Colonic mucosa (tissue), 4 donors: ENCODE results near the gene GALNT14. TPM values are rescaled to one million over a fixed set of nuclear protein-coding genes. Genes with fewer than 3 reads are reported as not detected.

Source experiments
- DNase-seq: peaks from one replicate; pipeline ENCODE4 v3.0.0-alpha.2; 2020
- H3K27ac ChIP-seq: fragments of 200-600 bp; one replicate; pipeline ENCODE4 v1.8.0; 2021
- H3K27me3 ChIP-seq: fragments of 200-600 bp; one replicate; pipeline ENCODE4 v1.8.0; 2021
- H3K36me3 ChIP-seq: fragments of 200-600 bp; one replicate; pipeline ENCODE4 v1.8.0; 2021
- H3K4me1 ChIP-seq: fragments of 200-600 bp; one replicate; pipeline ENCODE4 v1.8.0; 2021; ENCODE audit warnings: mild to moderate bottlenecking
- H3K4me3 ChIP-seq: fragments of 200-600 bp; one replicate; pipeline ENCODE4 v1.8.0; 2021
- H3K9ac ChIP-seq, 2 donors: one replicate each; pipeline ENCODE4 v1.7.0; 2013; ENCODE audit warnings: control low read depth in 2 of 2, low read depth in 2 of 2, low read length in 2 of 2
- H3K9me3 ChIP-seq: fragments of 200-600 bp; one replicate; pipeline ENCODE4 v1.8.0; 2021
- intact Hi-C: fragments of 100-400 bp; cut with DNase I; formaldehyde crosslinking; loops from one replicate; pipeline ENCODE4 v1.14.1; 2022
- total RNA-seq, 2 donors: library from RNA; stranded (reverse); fragmentation: NEBNext Ultra II Directional in 1 of 2; extraction: Animal tissue kit (Norgen Biotek cat#: 25700) in 1 of 2; gene quantifications; one replicate each; pipeline ENCODE4 v1.2.1, GENCODE V29; 2021
- TF ChIP-seq, protein P1 (sequence below): fragments of 200-600 bp; IDR thresholded peaks from one replicate; pipeline ENCODE4 v1.8.0; 2022; ENCODE audit warnings: antibody characterized with exemption, mild to moderate bottlenecking
- donor health status: healthy.
- donor health status: DM: no; HTN: no; CAD: no.
- donor health status: DM: no; HTN: no; CAD: no.

Gene GALNT14
- total RNA-seq, 2 donors from 2014 or later, result 0.15 to 0.45 TPM

DNA sequence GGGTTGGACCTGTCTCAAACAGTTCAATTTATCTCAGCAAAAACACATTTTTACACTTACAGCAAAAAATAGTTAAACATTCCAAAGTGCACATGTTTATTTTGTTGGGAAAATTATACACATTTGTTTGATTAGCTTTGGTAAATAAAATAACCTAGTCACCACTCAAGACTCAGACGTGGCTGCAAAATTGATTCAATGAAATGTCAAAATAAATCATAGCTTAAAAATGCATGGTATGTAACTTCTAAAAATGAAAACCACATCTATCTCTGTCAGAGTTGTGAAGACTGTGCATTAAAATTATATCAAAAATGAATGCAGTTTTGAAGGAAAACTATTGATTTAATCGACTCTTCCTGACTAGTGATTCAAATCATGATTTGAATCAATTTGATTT is 56.7 kb downstream of the GALNT14 start:
- Histone ChIP-seq H3K36me3 (no peaks in the 10 kb centered on the region), H3K9ac (no peak overlapping the region), H3K27ac (no peak overlapping the region), H3K4me1 (no peaks in the 10 kb centered on the region), H3K9me3 (no peaks in the 10 kb centered on the region), H3K4me3 (no peak overlapping the region), H3K27me3 (no peaks in the 10 kb centered on the region)
- DNase-seq, result no peak
- intact Hi-C loops, result no loop called here
- TF ChIP-seq, protein P1, sequence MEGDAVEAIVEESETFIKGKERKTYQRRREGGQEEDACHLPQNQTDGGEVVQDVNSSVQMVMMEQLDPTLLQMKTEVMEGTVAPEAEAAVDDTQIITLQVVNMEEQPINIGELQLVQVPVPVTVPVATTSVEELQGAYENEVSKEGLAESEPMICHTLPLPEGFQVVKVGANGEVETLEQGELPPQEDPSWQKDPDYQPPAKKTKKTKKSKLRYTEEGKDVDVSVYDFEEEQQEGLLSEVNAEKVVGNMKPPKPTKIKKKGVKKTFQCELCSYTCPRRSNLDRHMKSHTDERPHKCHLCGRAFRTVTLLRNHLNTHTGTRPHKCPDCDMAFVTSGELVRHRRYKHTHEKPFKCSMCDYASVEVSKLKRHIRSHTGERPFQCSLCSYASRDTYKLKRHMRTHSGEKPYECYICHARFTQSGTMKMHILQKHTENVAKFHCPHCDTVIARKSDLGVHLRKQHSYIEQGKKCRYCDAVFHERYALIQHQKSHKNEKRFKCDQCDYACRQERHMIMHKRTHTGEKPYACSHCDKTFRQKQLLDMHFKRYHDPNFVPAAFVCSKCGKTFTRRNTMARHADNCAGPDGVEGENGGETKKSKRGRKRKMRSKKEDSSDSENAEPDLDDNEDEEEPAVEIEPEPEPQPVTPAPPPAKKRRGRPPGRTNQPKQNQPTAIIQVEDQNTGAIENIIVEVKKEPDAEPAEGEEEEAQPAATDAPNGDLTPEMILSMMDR, result no peak

DNA sequence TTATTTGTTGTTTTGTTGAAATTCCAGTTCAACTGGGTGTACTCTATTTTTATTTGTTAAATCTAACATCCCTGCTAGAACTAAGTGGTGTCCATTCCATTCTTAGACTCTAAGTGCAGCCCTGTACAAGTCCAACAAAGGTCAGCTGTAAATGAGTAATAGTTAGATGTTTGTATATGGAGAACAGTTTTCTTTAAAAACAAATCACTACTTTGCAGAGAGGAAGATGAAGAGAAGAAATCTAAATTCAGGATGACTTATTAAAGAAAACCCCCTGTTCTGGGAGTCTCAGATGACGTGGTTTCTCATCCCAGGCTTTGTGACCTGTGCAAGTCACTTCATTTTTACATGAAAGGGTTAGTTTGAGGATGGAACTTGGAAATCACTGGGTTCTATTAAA is 57.9 kb downstream of the GALNT14 start:
- Histone ChIP-seq H3K27ac (no peak overlapping the region), H3K9me3 (no peaks in the 10 kb centered on the region), H3K36me3 (no peaks in the 10 kb centered on the region), H3K4me3 (no peak overlapping the region), H3K9ac (no peak overlapping the region), H3K4me1 (no peaks in the 10 kb centered on the region), H3K27me3 (no peaks in the 10 kb centered on the region)
- intact Hi-C loops, result no loop called here
- no peak for DNase-seq
- TF ChIP-seq, protein P1, result no peak

DNA sequence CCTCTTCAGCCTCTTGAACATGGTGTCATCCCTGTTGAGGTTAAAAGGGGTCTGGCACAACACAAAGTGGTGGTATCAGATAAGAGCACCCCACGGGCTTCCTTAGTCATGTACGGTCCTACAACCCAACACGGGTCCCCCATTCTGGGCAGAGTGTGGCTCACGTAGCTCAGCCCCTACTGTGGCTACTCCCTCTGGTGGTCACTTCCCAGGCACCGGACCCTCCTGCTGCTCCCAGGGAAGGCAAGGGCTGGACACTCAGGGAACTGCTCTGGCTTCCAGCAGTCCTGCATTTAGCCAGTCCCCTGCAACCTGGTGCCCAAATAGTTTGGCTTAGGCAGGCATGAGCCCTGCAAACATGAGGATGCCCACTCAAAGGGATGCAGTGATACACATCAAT is 58.6 kb downstream of the GALNT14 start:
- H3K27me3 ChIP-seq, result no peaks in the 10 kb centered on the region
- no peak overlapping the region for H3K9ac ChIP-seq
- no peak for DNase-seq
- no peaks in the 10 kb centered on the region for H3K4me1 ChIP-seq
- H3K9me3 ChIP-seq, result no peaks in the 10 kb centered on the region
- intact Hi-C loops, result no loop called here
- H3K4me3 ChIP-seq, result no peak overlapping the region
- TF ChIP-seq, protein P1, result no peak
- H3K27ac ChIP-seq, result no peak overlapping the region
- no peaks in the 10 kb centered on the region for H3K36me3 ChIP-seq

DNA sequence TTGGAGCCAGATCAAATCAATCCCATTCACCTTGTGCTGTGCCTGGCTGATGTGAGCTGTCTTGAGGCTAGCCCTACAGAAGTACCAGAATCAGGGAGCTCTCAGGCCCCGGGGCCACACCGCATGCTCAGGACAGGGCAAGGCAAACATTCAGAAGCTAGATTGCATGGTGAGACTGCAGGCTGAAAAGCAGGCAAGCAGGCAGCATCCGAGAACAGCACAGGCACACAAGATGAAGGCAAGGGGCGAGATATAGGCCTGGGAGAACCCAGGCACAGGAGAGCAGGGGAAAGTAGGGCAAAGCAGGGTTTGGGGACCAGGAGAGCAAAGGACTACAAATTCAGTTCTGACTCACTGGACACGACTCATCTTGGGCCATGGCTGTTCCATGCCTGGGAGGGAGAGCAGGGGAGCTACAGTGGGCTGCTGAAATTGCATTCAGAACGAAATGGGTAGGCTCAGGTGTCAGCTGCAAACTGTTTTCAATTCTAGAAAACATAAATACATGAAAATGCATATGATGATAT is 59.6 kb downstream of the GALNT14 start:
- no peak for DNase-seq
- Histone ChIP-seq H3K4me3 (no peak overlapping the region), H3K27ac (no peak overlapping the region), H3K36me3 (no peaks in the 10 kb centered on the region), H3K9ac (no peak overlapping the region), H3K27me3 (no peaks in the 10 kb centered on the region), H3K9me3 (no peaks in the 10 kb centered on the region), H3K4me1 (no peaks in the 10 kb centered on the region)
- intact Hi-C loops, result no loop called here
- TF ChIP-seq, protein P1, result no peak

DNA sequence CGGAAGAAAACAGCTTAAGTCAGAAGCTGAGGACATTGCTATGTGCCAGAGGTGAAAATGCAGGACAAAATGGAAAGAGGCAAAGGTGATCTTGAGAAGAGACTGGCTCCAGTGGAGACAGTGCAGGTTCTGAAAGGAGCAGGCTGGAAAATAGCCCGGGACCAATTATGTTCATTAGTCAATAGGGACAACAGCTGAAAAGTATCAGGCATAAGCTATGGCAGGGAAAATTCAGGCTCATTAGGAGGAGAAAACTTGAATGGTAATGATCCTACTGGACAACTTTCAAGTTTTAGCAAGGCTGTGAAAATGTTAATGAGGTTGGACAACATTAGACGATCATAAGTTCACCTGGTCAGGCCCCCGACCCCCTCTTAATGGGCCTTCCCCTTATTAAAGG is 60.2 kb downstream of the GALNT14 start:
- TF ChIP-seq, protein P1, result no peak
- no peak overlapping the region for H3K4me3 ChIP-seq
- H3K9ac ChIP-seq, result no peak overlapping the region
- DNase-seq, result no peak
- H3K27me3 ChIP-seq, result no peaks in the 10 kb centered on the region
- no peaks in the 10 kb centered on the region for H3K4me1 ChIP-seq
- H3K27ac ChIP-seq, result no peak overlapping the region
- no peaks in the 10 kb centered on the region for H3K9me3 ChIP-seq
- no peaks in the 10 kb centered on the region for H3K36me3 ChIP-seq
- intact Hi-C loops, result no loop called here
